ENCODE measurements around the gene DUSP15. TPM values are rescaled to one million over a fixed set of nuclear protein-coding genes. Genes with fewer than 3 reads are reported as not detected.
A peak's percentile ranks its signal among the peaks of the same experiment; 100 is the strongest.
"Not testable (repeated sequence)": the region's sequence is repeated elsewhere in the genome, so short reads cannot be mapped to it uniquely, and the experiment has no call there.

The DUSP15 gene
- total and polyA plus RNA-seq, 4 donors = 7.8 to 31.0 (median 20.4) TPM

- Histone ChIP-seq H3K27ac (ENCODE audit: low read depth, low read length) (peak overlapping the region; percentile 2), H3K36me3 (ENCODE audit: control insufficient read depth, insufficient read depth, low read length) (no peaks in the 10 kb centered on the region), H3K9me3 (ENCODE audit: control insufficient read depth, insufficient read depth, low read length) (no peaks in the 10 kb centered on the region), H3K27me3 (ENCODE audit: control insufficient read depth, insufficient read depth, low read length) (no peaks in the 10 kb centered on the region), H3K4me3 (ENCODE audit: low read depth, low read length) (no peak overlapping the region), H3K4me1 (ENCODE audit: control insufficient read depth, insufficient read depth, low read length) (peaks cover 52% of the 10 kb centered on the region)
- 82% methylated on average over 9 of the region's 9 CpGs for WGBS (ENCODE audit: insufficient coverage)
- no peak for DNase-seq (ENCODE audit: low read depth in 4 of 6, low spot score in 6 of 6)
Observed at GRCh38 chr20:31835554-31835953, 34.8 kb downstream of the DUSP15 start.

DNA sequence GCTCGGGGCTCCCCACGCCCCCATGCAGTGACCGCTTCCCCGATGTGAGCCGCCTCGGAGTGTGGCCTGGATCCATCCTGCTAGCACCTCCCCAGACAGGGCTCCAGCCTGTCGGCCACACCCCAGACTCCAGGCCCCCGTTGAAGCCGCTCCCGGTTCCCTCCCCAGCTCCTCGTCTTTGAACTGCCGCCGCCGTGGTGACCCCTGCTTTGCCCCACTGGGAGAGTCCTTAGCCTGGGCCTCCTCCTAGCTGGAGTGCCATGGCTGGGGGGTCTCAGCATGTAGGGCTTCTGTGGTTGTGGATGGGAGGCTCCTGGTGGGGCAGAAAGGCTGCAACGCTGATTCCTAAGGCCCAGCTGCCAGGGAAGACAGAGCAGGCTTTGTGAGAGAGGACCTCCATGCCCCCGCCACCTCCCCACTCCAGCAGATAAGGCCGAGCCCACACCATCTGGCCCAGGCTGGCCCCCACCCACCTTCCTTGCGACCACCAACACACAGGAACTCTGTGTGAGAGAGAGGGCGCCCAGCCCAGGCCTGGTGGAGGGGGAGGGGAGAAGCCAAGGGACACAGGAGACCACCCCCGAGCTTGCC is 36.3 kb downstream of the DUSP15 start:
- no peaks in the 10 kb centered on the region for H3K27me3 ChIP-seq (ENCODE audit: control insufficient read depth, insufficient read depth, low read length)
- no peak overlapping the region for H3K4me3 ChIP-seq (ENCODE audit: low read depth, low read length)
- DNase-seq (ENCODE audit: low read depth in 4 of 6, low spot score in 6 of 6) = peak in 1 of 6 donors; percentile 45
- H3K4me1 ChIP-seq (ENCODE audit: control insufficient read depth, insufficient read depth, low read length) = peaks cover 52% of the 10 kb centered on the region
- 62% methylated on average over 11 of the region's 20 CpGs for WGBS (ENCODE audit: insufficient coverage)
- no peaks in the 10 kb centered on the region for H3K9me3 ChIP-seq (ENCODE audit: control insufficient read depth, insufficient read depth, low read length)
- no peaks in the 10 kb centered on the region for H3K36me3 ChIP-seq (ENCODE audit: control insufficient read depth, insufficient read depth, low read length)
- H3K27ac ChIP-seq (ENCODE audit: low read depth, low read length) = peak overlapping the region; percentile 69

DNA sequence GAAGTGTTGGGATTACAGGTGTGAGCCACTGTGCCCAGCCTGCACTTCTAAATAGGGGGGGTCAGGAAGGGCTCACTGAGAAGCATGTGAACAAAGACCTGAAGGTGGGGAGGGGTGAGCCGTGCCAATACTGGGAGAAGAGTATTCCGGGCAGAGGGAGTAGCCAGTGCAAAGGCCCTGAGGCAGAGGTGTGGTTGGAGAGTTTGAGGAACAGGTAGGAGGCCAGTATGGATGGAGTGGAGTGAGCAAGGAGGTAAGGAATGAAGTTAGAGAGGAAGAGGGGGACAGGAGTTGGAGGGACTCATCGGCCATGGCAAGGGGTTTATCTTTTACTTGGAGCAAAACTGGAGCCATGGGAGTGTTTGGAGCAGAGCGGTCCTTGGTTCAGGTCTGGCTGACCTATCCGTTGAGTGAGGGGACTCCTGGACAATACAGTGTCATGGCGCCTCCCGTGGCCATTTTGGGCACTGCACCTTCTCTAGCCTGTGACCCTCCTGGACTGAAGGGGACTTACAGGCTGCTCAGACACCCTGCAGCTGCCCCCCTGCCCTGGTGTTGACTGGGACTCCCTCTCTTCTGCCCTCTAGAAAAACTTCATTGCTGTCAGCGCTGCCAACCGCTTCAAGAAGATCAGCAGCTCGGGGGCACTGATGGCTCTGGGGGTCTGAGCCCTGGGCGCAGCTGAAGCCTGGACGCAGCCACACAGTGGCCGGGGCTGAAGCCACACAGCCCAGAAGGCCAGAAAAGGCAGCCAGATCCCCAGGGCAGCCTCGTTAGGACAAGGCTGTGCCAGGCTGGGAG is 37.0 kb downstream of the DUSP15 start:
- Histone ChIP-seq H3K4me3 (ENCODE audit: low read depth, low read length) (no peak overlapping the region), H3K27ac (ENCODE audit: low read depth, low read length) (peak overlapping the region; percentile 69), H3K36me3 (ENCODE audit: control insufficient read depth, insufficient read depth, low read length) (no peaks in the 10 kb centered on the region), H3K9me3 (ENCODE audit: control insufficient read depth, insufficient read depth, low read length) (no peaks in the 10 kb centered on the region), H3K4me1 (ENCODE audit: control insufficient read depth, insufficient read depth, low read length) (peaks cover 51% of the 10 kb centered on the region), H3K27me3 (ENCODE audit: control insufficient read depth, insufficient read depth, low read length) (no peaks in the 10 kb centered on the region)
- peak in 2 of 6 donors; percentile 67 to 69 for DNase-seq (ENCODE audit: low read depth in 4 of 6, low spot score in 6 of 6)
- 55% methylated on average over 14 of the region's 14 CpGs for WGBS (ENCODE audit: insufficient coverage)

- DNase-seq (ENCODE audit: low read depth in 4 of 6, low spot score in 6 of 6) = no peak
- no peaks in the 10 kb centered on the region for H3K9me3 ChIP-seq (ENCODE audit: control insufficient read depth, insufficient read depth, low read length)
- no peak overlapping the region for H3K27ac ChIP-seq (ENCODE audit: low read depth, low read length)
- H3K36me3 ChIP-seq (ENCODE audit: control insufficient read depth, insufficient read depth, low read length) = no peaks in the 10 kb centered on the region
- WGBS (ENCODE audit: insufficient coverage) = 97% methylated on average over 17 of the region's 17 CpGs
- peaks cover 41% of the 10 kb centered on the region for H3K4me1 ChIP-seq (ENCODE audit: control insufficient read depth, insufficient read depth, low read length)
- H3K4me3 ChIP-seq (ENCODE audit: low read depth, low read length) = no peak overlapping the region
- no peaks in the 10 kb centered on the region for H3K27me3 ChIP-seq (ENCODE audit: control insufficient read depth, insufficient read depth, low read length)
Observed at GRCh38 chr20:31831771-31832306, 38.5 kb downstream of the DUSP15 start.

GRCh38 chr20:31831211-31831610 is 39.1 kb downstream of the DUSP15 start:
- Histone ChIP-seq H3K9me3 (ENCODE audit: control insufficient read depth, insufficient read depth, low read length) (no peaks in the 10 kb centered on the region), H3K4me3 (ENCODE audit: low read depth, low read length) (no peak overlapping the region), H3K27me3 (ENCODE audit: control insufficient read depth, insufficient read depth, low read length) (no peaks in the 10 kb centered on the region), H3K27ac (ENCODE audit: low read depth, low read length) (no peak overlapping the region), H3K4me1 (ENCODE audit: control insufficient read depth, insufficient read depth, low read length) (peaks cover 34% of the 10 kb centered on the region), H3K36me3 (ENCODE audit: control insufficient read depth, insufficient read depth, low read length) (no peaks in the 10 kb centered on the region)
- no peak for DNase-seq (ENCODE audit: low read depth in 4 of 6, low spot score in 6 of 6)
- whole genome bisulfite sequencing (ENCODE audit: insufficient coverage) = 83% methylated on average over 1 of the region's 6 CpGs

DNA sequence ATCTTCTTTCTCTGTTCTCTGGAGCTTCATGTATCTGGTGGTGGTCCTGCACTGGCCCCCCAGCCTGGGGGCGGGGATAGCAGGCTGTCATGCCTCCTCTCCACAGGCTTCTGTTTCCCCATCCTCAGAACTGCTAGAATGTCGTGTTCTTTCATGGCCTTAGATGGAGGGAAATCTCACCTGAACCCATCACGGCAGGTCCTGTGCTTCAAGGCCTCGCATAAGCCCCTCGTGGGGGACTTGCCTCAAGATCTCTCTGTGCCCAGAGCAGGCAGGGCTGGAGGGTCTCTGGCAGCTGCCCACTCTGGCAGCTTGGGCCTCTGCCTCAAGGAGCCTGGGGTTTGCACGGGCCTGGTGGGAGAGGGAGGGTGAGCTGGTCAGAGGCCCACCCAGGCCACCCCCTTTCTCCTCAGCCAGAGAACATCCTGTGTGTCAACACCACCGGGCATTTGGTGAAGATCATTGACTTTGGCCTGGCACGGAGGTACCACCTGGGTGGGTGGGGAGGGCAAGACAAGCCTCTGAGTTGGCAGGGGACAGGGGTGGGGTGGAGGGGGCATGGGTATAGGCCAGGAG is 39.8 kb downstream of the DUSP15 start:
- no peak for DNase-seq (ENCODE audit: low read depth in 4 of 6, low spot score in 6 of 6)
- Histone ChIP-seq H3K9me3 (ENCODE audit: control insufficient read depth, insufficient read depth, low read length) (no peaks in the 10 kb centered on the region), H3K4me1 (ENCODE audit: control insufficient read depth, insufficient read depth, low read length) (peaks cover 27% of the 10 kb centered on the region), H3K27me3 (ENCODE audit: control insufficient read depth, insufficient read depth, low read length) (no peaks in the 10 kb centered on the region), H3K4me3 (ENCODE audit: low read depth, low read length) (no peak overlapping the region), H3K36me3 (ENCODE audit: control insufficient read depth, insufficient read depth, low read length) (no peaks in the 10 kb centered on the region), H3K27ac (ENCODE audit: low read depth, low read length) (peak overlapping the region; percentile 64)
- WGBS (ENCODE audit: insufficient coverage) = 82% methylated on average over 5 of the region's 8 CpGs

DNA sequence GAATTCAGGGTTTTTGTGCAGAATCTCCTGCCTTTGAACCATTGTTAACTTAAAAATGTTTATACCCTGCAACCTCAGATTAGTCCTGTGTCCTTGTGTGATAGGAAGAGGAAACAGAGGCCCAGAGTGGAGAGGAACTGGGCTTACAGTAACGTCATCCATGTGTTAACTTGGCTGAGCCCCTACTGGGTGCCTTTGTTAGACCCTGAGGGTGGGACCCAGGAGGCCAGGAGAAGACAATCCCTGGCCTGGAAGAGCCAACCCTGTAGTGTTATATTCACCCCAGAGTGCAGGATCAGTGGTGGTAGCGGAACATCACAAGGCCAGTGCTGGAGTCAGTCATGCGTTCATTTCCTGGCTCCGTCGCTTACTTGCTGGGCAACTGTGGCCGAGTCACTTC is 40.6 kb downstream of the DUSP15 start:
- WGBS (ENCODE audit: insufficient coverage) = 78% methylated on average over 6 of the region's 6 CpGs
- Histone ChIP-seq H3K27me3 (ENCODE audit: control insufficient read depth, insufficient read depth, low read length) (no peaks in the 10 kb centered on the region), H3K4me1 (ENCODE audit: control insufficient read depth, insufficient read depth, low read length) (peaks cover 20% of the 10 kb centered on the region), H3K4me3 (ENCODE audit: low read depth, low read length) (no peak overlapping the region), H3K36me3 (ENCODE audit: control insufficient read depth, insufficient read depth, low read length) (no peaks in the 10 kb centered on the region), H3K27ac (ENCODE audit: low read depth, low read length) (peak overlapping the region; percentile 64), H3K9me3 (ENCODE audit: control insufficient read depth, insufficient read depth, low read length) (no peaks in the 10 kb centered on the region)
- no peak for DNase-seq (ENCODE audit: low read depth in 4 of 6, low spot score in 6 of 6)

DNA sequence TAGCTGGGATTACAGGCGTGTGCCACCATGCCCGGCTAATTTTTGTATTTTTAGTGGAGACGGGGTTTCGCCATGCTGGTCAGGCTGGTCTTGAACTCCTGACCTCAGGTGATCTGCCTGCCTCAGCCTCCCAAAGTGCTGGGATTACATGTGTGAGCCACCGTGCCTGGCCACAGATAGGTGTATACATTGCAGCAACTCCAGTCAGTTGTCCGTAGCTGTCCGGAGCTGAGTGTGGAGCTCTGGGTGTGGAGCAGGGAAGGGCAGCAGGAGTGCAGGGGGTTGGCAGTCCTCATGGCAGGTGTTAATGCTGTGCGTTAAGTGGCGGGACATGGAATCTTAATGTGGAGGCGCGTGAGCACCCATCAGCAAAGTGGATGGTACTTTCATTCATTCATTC is 42.3 kb downstream of the DUSP15 start:
- H3K9me3 ChIP-seq (ENCODE audit: control insufficient read depth, insufficient read depth, low read length); H3K4me3 ChIP-seq (ENCODE audit: low read depth, low read length); H3K36me3 ChIP-seq (ENCODE audit: control insufficient read depth, insufficient read depth, low read length); H3K27me3 ChIP-seq (ENCODE audit: control insufficient read depth, insufficient read depth, low read length); H3K27ac ChIP-seq (ENCODE audit: low read depth, low read length); DNase-seq (ENCODE audit: low read depth in 4 of 6, low spot score in 6 of 6); H3K4me1 ChIP-seq (ENCODE audit: control insufficient read depth, insufficient read depth, low read length): not testable (repeated sequence)
- WGBS (ENCODE audit: insufficient coverage) = 96% methylated on average over 8 of the region's 11 CpGs

GRCh38 chr20:31827059-31827458 is 43.3 kb downstream of the DUSP15 start:
- Histone ChIP-seq H3K36me3 (ENCODE audit: control insufficient read depth, insufficient read depth, low read length) (no peaks in the 10 kb centered on the region), H3K27me3 (ENCODE audit: control insufficient read depth, insufficient read depth, low read length) (no peaks in the 10 kb centered on the region), H3K4me3 (ENCODE audit: low read depth, low read length) (no peak overlapping the region), H3K4me1 (ENCODE audit: control insufficient read depth, insufficient read depth, low read length) (peaks cover 15% of the 10 kb centered on the region), H3K27ac (ENCODE audit: low read depth, low read length) (no peak overlapping the region), H3K9me3 (ENCODE audit: control insufficient read depth, insufficient read depth, low read length) (no peaks in the 10 kb centered on the region)
- no peak for DNase-seq (ENCODE audit: low read depth in 4 of 6, low spot score in 6 of 6)
- WGBS (ENCODE audit: insufficient coverage) = 75% methylated on average over 2 of the region's 2 CpGs
